ENCODE data around the gene SELENON. TPM values are rescaled to one million over a fixed set of nuclear protein-coding genes. Genes with fewer than 3 reads are reported as not detected.

The SELENON gene
- polyA plus RNA-seq, 2 of the 4 experiments (the other 2 are of a cell fraction) = 16.6 to 41.1 TPM

GRCh38 chr1:25760871-25761270, 39.1 kb upstream of the SELENON start:
- WGBS (ENCODE audit: missing lambda C conversion rate) = 45% methylated on average over 4 of the region's 5 CpGs
- no peaks in the 10 kb centered on the region for H3K9me3 ChIP-seq
- no peak overlapping the region for H3K4me2 ChIP-seq
- FAIRE-seq (no peak), ATAC-seq (no peak), DNase-seq (ENCODE audit: low read depth in 1 of 2, low spot score in 1 of 2) (no peak)
- ChIA-PET POLR2A (no interaction called here), CTCF (no interaction called here)
- no peak overlapping the region for H3K27ac ChIP-seq
- H3K4me1 ChIP-seq = no peaks in the 10 kb centered on the region
- no peak overlapping the region for H3K4me3 ChIP-seq
- TF ChIP-seq, protein P1, sequence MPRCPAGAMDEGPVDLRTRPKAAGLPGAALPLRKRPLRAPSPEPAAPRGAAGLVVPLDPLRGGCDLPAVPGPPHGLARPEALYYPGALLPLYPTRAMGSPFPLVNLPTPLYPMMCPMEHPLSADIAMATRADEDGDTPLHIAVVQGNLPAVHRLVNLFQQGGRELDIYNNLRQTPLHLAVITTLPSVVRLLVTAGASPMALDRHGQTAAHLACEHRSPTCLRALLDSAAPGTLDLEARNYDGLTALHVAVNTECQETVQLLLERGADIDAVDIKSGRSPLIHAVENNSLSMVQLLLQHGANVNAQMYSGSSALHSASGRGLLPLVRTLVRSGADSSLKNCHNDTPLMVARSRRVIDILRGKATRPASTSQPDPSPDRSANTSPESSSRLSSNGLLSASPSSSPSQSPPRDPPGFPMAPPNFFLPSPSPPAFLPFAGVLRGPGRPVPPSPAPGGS (IDR thresholded peaks at IDR 0.05) = no peak
- TF ChIP-seq KDM5A (IDR thresholded peaks at IDR 0.05) (no peak), GATA3 (IDR thresholded peaks at IDR 0.05; ENCODE audit: borderline replicate concordance) (no peak), FOXS1 (CRISPR knock-in tag; IDR thresholded peaks at IDR 0.05) (no peak), FOSB (CRISPR knock-in tag; IDR thresholded peaks at IDR 0.05) (no peak), POLR2AphosphoS2 (conservative IDR thresholded peaks at IDR 0.05; ENCODE audit: low read length) (no peak), ZC3H11A (IDR thresholded peaks at IDR 0.05) (no peak), HEYL (CRISPR knock-in tag; IDR thresholded peaks at IDR 0.05) (no peak), MAZ (IDR thresholded peaks at IDR 0.05; ENCODE audit: borderline replicate concordance, low read depth, low read length) (no peak), RFX5 (IDR thresholded peaks at IDR 0.05) (no peak), CHD4 (IDR thresholded peaks at IDR 0.05; ENCODE audit: borderline replicate concordance) (no peak), HOXA7 (CRISPR knock-in tag; IDR thresholded peaks at IDR 0.05) (no peak)
- TF ChIP-seq, protein P2, sequence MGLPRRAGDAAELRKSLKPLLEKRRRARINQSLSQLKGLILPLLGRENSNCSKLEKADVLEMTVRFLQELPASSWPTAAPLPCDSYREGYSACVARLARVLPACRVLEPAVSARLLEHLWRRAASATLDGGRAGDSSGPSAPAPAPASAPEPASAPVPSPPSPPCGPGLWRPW (IDR thresholded peaks at IDR 0.05) = no peak
- TF ChIP-seq, protein P3, sequence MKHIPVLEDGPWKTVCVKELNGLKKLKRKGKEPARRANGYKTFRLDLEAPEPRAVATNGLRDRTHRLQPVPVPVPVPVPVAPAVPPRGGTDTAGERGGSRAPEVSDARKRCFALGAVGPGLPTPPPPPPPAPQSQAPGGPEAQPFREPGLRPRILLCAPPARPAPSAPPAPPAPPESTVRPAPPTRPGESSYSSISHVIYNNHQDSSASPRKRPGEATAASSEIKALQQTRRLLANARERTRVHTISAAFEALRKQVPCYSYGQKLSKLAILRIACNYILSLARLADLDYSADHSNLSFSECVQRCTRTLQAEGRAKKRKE (CRISPR knock-in tag; IDR thresholded peaks at IDR 0.05; ENCODE audit: low read depth) = no peak

DNA sequence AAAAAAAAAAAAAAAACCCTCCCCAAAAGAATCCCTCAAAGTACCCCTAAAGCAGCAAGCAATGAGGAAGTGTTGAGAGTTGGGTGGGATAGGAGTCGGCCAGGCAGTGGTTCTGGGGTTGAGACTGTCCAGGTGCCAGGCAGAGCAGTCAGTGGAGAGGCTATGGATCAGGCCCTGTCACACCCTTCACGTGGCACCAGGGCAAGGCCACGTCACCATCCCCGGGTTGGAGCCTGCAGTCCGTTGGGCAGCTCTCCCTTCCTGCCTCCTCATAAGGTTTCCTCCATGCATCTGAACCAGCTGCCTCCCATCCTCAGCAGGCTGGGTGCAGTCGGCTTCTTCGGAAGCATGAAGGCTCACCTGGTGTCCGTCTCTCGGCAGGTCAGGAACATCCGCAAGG, 36.5 kb upstream of the SELENON start:
- ATAC-seq (no peak), FAIRE-seq (no peak), DNase-seq (ENCODE audit: low read depth in 1 of 2, low spot score in 1 of 2) (no peak)
- TF ChIP-seq HOXA7 (CRISPR knock-in tag; IDR thresholded peaks at IDR 0.05) = no peak
- no peak for TF ChIP-seq BHLHE40 (IDR thresholded peaks at IDR 0.05; ENCODE audit: low read depth, low read length)
- TF ChIP-seq KDM5A (IDR thresholded peaks at IDR 0.05) = no peak
- TF ChIP-seq CEBPB (IDR thresholded peaks at IDR 0.05) = no peak
- no peak for TF ChIP-seq TFCP2L1 (CRISPR knock-in tag; IDR thresholded peaks at IDR 0.05)
- TF ChIP-seq RCOR1 (IDR thresholded peaks at IDR 0.05; ENCODE audit: low read depth, low read length) = no peak
- no peak for TF ChIP-seq GATA3 (IDR thresholded peaks at IDR 0.05; ENCODE audit: borderline replicate concordance)
- no peak for TF ChIP-seq JUNB (IDR thresholded peaks at IDR 0.05)
- ChIA-PET CTCF (no interaction called here), POLR2A (no interaction called here)
- H3K4me2 ChIP-seq = no peak overlapping the region
- no peaks in the 10 kb centered on the region for H3K4me1 ChIP-seq
- no peaks in the 10 kb centered on the region for H3K9me3 ChIP-seq
- no peak overlapping the region for H3K27ac ChIP-seq
- WGBS (ENCODE audit: missing lambda C conversion rate) = 88% methylated on average over 10 of the region's 10 CpGs
- H3K4me3 ChIP-seq = no peak overlapping the region

DNA sequence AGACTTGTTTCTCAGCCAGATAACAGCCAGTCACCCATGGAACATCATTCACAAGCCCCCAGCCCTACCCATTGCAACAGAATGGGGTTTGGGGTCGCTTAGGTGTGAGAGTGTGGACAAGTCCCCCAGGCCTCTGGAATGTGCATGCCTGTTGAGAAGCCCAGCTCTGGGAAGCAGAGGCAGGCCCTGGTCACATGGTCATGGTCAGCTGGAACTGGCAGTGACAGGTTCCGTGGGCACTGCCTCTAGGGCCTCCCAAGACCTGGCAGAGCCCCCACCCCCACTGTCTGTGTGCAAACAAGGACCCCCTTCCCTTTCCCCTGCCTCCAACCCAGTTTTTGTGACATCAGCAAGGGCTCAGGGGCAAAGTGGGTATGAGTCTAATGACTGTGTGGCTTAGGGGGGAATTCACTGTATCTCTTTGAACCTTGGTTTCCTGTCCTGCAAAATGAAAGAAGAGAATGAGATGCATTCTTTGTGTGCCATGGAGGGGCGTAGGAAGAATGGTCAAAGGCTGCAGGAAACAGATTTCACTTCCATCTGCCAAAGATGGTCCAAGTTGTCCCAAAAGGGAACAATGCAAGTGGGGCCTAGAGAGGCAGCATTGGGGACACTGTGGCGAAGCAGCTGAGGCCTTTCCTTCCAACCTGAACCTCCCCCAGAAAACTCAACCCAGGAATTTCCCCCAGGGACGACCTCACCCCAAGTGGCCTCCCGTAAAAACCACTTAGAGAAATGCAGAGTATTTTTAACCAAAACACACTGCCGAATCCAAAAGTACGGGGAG, 34.7 kb upstream of the SELENON start:
- WGBS (ENCODE audit: missing lambda C conversion rate) = 69% methylated on average over 7 of the region's 8 CpGs
- DNase-seq (ENCODE audit: low read depth in 1 of 2, low spot score in 1 of 2) (no peak), ATAC-seq (no peak), FAIRE-seq (no peak)
- no peak overlapping the region for H3K27ac ChIP-seq
- no peak for TF ChIP-seq ZSCAN20 (CRISPR knock-in tag; IDR thresholded peaks at IDR 0.05)
- TF ChIP-seq, protein P2 (IDR thresholded peaks at IDR 0.05) = no peak
- TF ChIP-seq KDM5A (IDR thresholded peaks at IDR 0.05) = no peak
- no peak for TF ChIP-seq SREBF2 (IDR thresholded peaks at IDR 0.05)
- TF ChIP-seq, protein P3 (CRISPR knock-in tag; IDR thresholded peaks at IDR 0.05; ENCODE audit: low read depth) = no peak
- no peak for TF ChIP-seq ESRRA (IDR thresholded peaks at IDR 0.05; ENCODE audit: borderline replicate concordance, low read length)
- TF ChIP-seq, protein P4, sequence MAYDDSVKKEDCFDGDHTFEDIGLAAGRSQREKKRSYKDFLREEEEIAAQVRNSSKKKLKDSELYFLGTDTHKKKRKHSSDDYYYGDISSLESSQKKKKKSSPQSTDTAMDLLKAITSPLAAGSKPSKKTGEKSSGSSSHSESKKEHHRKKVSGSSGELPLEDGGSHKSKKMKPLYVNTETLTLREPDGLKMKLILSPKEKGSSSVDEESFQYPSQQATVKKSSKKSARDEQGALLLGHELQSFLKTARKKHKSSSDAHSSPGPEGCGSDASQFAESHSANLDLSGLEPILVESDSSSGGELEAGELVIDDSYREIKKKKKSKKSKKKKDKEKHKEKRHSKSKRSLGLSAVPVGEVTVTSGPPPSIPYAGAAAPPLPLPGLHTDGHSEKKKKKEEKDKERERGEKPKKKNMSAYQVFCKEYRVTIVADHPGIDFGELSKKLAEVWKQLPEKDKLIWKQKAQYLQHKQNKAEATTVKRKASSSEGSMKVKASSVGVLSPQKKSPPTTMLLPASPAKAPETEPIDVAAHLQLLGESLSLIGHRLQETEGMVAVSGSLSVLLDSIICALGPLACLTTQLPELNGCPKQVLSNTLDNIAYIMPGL (CRISPR knock-in tag; IDR thresholded peaks at IDR 0.05; ENCODE audit: borderline replicate concordance) = no peak
- TF ChIP-seq HOXB13 (CRISPR knock-in tag; IDR thresholded peaks at IDR 0.05; ENCODE audit: low read depth) = no peak
- no peak for TF ChIP-seq MAFK (IDR thresholded peaks at IDR 0.05; ENCODE audit: partially characterized antibody)
- TF ChIP-seq BHLHE40 (IDR thresholded peaks at IDR 0.05; ENCODE audit: low read depth, low read length) = no peak
- TF ChIP-seq FOSL2 (IDR thresholded peaks at IDR 0.05) = no peak
- no peak for TF ChIP-seq FOSL2 (CRISPR knock-in tag; IDR thresholded peaks at IDR 0.05)
- no peak for TF ChIP-seq CEBPB (IDR thresholded peaks at IDR 0.05)
- POLR2A ChIA-PET = no interaction called here
- no peaks in the 10 kb centered on the region for H3K4me1 ChIP-seq
- CTCF ChIA-PET = no interaction called here
- H3K4me2 ChIP-seq = no peak overlapping the region
- no peaks in the 10 kb centered on the region for H3K9me3 ChIP-seq
- H3K4me3 ChIP-seq = no peak overlapping the region
